Parathyroid adenoma (tissue), 2 donors: ENCODE data around the gene RABGEF1.
A peak's percentile ranks its signal among the peaks of the same experiment; 100 is the strongest.
"Not testable (repeated sequence)": the region's sequence is repeated elsewhere in the genome, so short reads cannot be mapped to it uniquely, and the experiment has no call there.

Experiments used
- H2AFZ ChIP-seq: fragments of 300-600 bp; sonication (generic); one replicate; pipeline ENCODE4 v1.7.0; 2017; ENCODE audit warnings: antibody characterized with exemption, mild to moderate bottlenecking
- H3K27ac ChIP-seq: fragments of 300-600 bp; sonication (generic); one replicate; pipeline ENCODE4 v1.7.0; 2017
- H3K27me3 ChIP-seq: fragments of 300-600 bp; sonication (generic); one replicate; pipeline ENCODE4 v1.7.0; 2017; ENCODE audit warnings: low read length; ENCODE audit not compliant: control insufficient read depth, insufficient read depth
- H3K36me3 ChIP-seq: fragments of 300-600 bp; sonication (generic); one replicate; pipeline ENCODE4 v1.7.0; 2017; ENCODE audit warnings: low read length; ENCODE audit not compliant: control insufficient read depth, insufficient read depth
- H3K4me1 ChIP-seq: fragments of 300-600 bp; sonication (generic); one replicate; pipeline ENCODE4 v1.7.0; 2017; ENCODE audit warnings: control low read depth
- H3K4me2 ChIP-seq: fragments of 300-600 bp; sonication (generic); one replicate; pipeline ENCODE4 v1.7.0; 2017; ENCODE audit warnings: low read length
- H3K4me3 ChIP-seq: fragments of 300-600 bp; sonication (generic); one replicate; pipeline ENCODE4 v1.7.0; 2017; ENCODE audit warnings: low read depth, low read length
- H3K79me2 ChIP-seq: fragments of 300-600 bp; sonication (generic); one replicate; pipeline ENCODE4 v1.7.0; 2017; ENCODE audit warnings: control low read depth
- H3K9ac ChIP-seq: fragments of 300-600 bp; sonication (generic); one replicate; pipeline ENCODE4 v1.7.0; 2017; ENCODE audit warnings: mild to moderate bottlenecking
- H3K9me3 ChIP-seq: fragments of 300-600 bp; sonication (generic); one replicate; pipeline ENCODE4 v1.7.0; 2017; ENCODE audit warnings: low read length; ENCODE audit not compliant: control insufficient read depth
- TF ChIP-seq, protein P1 (sequence below): fragments of 300-600 bp; sonication (generic); IDR thresholded peaks from one replicate; pipeline ENCODE4 v1.7.0; 2017; ENCODE audit warnings: antibody characterized with exemption, mild to moderate bottlenecking
- donor health status: primary hyperparathyroidism.

Gene RABGEF1

DNA sequence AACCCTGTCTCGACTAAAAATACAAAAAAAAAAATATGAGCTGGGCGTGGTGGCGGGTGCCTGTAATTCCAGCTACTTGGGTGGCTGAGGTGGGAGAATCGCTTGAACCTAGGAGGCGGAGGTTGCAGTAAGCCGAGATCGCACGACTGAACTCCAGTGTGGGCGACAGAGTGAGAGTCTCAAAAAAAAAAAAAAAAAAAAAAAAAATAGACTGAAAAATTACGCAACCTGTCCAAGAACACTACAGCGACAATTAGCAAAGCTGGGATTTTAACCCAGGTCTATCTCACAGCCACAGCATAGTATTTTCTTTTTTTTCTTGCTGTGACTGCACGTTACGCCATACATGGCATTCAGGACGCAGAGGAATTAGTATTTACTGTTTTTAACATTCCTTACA is 1.1 kb upstream of the RABGEF1 start:
- H3K9me3 ChIP-seq, result no peaks in the 10 kb centered on the region
- H3K4me1 ChIP-seq, result no peaks in the 10 kb centered on the region
- H3K27ac ChIP-seq, result peak overlapping the region; percentile 83
- no peak overlapping the region for H2AFZ ChIP-seq
- TF ChIP-seq, protein P1, sequence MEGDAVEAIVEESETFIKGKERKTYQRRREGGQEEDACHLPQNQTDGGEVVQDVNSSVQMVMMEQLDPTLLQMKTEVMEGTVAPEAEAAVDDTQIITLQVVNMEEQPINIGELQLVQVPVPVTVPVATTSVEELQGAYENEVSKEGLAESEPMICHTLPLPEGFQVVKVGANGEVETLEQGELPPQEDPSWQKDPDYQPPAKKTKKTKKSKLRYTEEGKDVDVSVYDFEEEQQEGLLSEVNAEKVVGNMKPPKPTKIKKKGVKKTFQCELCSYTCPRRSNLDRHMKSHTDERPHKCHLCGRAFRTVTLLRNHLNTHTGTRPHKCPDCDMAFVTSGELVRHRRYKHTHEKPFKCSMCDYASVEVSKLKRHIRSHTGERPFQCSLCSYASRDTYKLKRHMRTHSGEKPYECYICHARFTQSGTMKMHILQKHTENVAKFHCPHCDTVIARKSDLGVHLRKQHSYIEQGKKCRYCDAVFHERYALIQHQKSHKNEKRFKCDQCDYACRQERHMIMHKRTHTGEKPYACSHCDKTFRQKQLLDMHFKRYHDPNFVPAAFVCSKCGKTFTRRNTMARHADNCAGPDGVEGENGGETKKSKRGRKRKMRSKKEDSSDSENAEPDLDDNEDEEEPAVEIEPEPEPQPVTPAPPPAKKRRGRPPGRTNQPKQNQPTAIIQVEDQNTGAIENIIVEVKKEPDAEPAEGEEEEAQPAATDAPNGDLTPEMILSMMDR, result no peak
- no peaks in the 10 kb centered on the region for H3K36me3 ChIP-seq
- no peak overlapping the region for H3K9ac ChIP-seq
- H3K27me3 ChIP-seq, result no peaks in the 10 kb centered on the region
- peak overlapping the region; percentile 80 for H3K4me2 ChIP-seq
- peaks cover 24% of the 10 kb centered on the region for H3K79me2 ChIP-seq
- peak overlapping the region; percentile 85 for H3K4me3 ChIP-seq

- TF ChIP-seq, protein P1, result no peak
Observed at GRCh38 chr7:66739953-66740301, 606 bp upstream of the RABGEF1 start.

DNA sequence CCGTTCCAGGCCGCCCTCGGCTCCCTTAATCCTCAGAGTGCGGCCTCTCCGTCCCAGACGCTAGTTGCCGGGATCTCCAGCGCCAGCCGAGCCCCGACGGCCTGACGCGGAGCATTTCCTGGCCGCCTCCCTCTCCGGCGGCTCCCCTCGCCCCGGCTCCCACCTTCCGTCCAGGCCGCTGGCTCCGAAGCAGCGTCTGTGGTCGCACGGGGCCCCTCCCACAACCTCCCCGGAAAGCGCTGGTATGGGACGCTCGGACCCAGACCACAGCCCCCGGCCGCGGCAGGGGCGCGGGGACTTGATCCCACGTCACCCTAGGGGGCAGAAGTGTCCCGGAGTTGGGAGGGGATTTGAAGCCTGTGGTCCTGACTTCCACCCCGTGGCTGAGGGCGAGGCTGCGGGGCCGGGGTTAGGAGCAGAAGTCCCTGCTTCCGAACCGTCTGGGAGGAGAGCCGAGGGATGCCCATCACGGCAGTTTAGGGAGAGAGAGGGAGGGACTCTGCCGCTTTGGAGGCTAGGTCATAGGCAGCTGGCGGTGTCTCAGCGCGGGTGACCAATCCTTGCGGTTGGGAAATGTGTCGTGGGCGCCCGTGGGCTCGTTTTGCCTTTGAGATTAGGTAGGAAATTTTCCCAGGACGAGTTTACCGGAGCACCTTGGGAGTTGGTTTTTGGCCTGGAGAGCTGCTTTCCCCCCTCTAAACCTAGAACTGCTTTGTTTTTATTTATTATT is 612 bp downstream of the RABGEF1 start:
- Histone ChIP-seq H3K4me2 (peak overlapping the region; percentile 80), H2AFZ (peak overlapping the region; percentile 86), H3K79me2 (peaks cover 25% of the 10 kb centered on the region), H3K9ac (peak overlapping the region; percentile 48), H3K27ac (peak overlapping the region; percentile 83), H3K4me3 (peak overlapping the region; percentile 85)
- not testable (repeated sequence) for H3K4me1 ChIP-seq, H3K36me3 ChIP-seq, H3K9me3 ChIP-seq, H3K27me3 ChIP-seq
- TF ChIP-seq, protein P1, result peak; percentile 28

More at GRCh38 chr7:66739953-66740301, 606 bp upstream of the RABGEF1 start:
- Histone ChIP-seq H3K9me3 (no peaks in the 10 kb centered on the region), H3K4me1 (no peaks in the 10 kb centered on the region), H3K27ac (peak overlapping the region; percentile 83), H2AFZ (peak overlapping the region; percentile 86), H3K4me2 (peak overlapping the region; percentile 80), H3K79me2 (peaks cover 24% of the 10 kb centered on the region), H3K9ac (no peak overlapping the region), H3K27me3 (no peaks in the 10 kb centered on the region), H3K36me3 (no peaks in the 10 kb centered on the region), H3K4me3 (peak overlapping the region; percentile 85)

DNA sequence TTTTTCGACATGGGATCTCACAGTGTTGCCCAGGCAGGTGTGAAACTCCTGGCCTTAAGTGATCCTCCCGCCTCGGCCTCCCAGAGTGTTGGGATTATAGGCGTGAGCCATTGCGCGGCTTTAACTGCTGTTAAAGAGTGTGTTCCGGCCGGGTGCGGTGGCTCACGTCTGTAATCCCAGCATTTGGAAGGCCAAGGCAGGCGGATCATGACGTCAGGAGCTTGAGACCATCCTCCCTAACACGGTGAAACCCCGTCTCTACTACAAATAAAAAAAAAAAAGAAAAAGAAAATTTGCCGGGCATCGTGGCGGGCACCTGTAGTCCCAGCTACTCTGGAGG is 1.1 kb downstream of the RABGEF1 start:
- TF ChIP-seq, protein P1, result no peak
- Histone ChIP-seq H3K36me3 (no peaks in the 10 kb centered on the region), H3K9ac (no peak overlapping the region), H3K27me3 (no peaks in the 10 kb centered on the region), H3K4me2 (peak overlapping the region; percentile 80), H3K4me3 (peak overlapping the region; percentile 85), H3K9me3 (no peaks in the 10 kb centered on the region), H2AFZ (no peak overlapping the region), H3K27ac (no peak overlapping the region), H3K79me2 (peaks cover 24% of the 10 kb centered on the region), H3K4me1 (no peaks in the 10 kb centered on the region)

- H3K4me1 ChIP-seq, H3K9me3 ChIP-seq, H3K27ac ChIP-seq, H3K4me3 ChIP-seq, H3K36me3 ChIP-seq, H3K27me3 ChIP-seq, H2AFZ ChIP-seq, H3K9ac ChIP-seq, H3K4me2 ChIP-seq: not testable (repeated sequence)
- peaks cover 29% of the 10 kb centered on the region for H3K79me2 ChIP-seq
Observed at GRCh38 chr7:66742298-66742697, 1.8 kb downstream of the RABGEF1 start.
